HepG2 (cell line): Measurements from ENCODE around the gene PTPN14.

ENCODE experiments used
- MTF1 ChIP-seq: sonication (generic); formaldehyde crosslinking; IDR thresholded peaks from 2 replicates; pipeline ENCODE4 v1.5.0; 2020; ENCODE audit warnings: missing genetic modification reagents
- RXRA ChIP-seq: sonication (generic); formaldehyde crosslinking; IDR thresholded peaks from 2 replicates; pipeline ENCODE4 v1.5.1; 2020; ENCODE audit warnings: missing genetic modification reagents
- TF ChIP-seq, protein P1 (sequence below): sonication (generic); formaldehyde crosslinking; IDR thresholded peaks from 2 replicates; pipeline ENCODE4 v1.5.0; 2020; ENCODE audit warnings: mild to moderate bottlenecking, missing genetic modification reagents, moderate library complexity
- TF ChIP-seq, protein P2 (sequence below): sonication (generic); formaldehyde crosslinking; IDR thresholded peaks from 2 replicates; pipeline ENCODE4 v1.4.0; 2020; ENCODE audit warnings: missing genetic modification reagents
- TF ChIP-seq, protein P3 (sequence below): sonication (generic); formaldehyde crosslinking; IDR thresholded peaks from 2 replicates; pipeline ENCODE4 v1.4.0; 2020; ENCODE audit warnings: missing genetic modification reagents, borderline replicate concordance
- TF ChIP-seq, protein P4 (sequence below): sonication (generic); formaldehyde crosslinking; IDR thresholded peaks from 2 replicates; pipeline ENCODE4 v1.8.0; 2022; ENCODE audit warnings: mild to moderate bottlenecking, missing genetic modification reagents, borderline replicate concordance

DNA sequence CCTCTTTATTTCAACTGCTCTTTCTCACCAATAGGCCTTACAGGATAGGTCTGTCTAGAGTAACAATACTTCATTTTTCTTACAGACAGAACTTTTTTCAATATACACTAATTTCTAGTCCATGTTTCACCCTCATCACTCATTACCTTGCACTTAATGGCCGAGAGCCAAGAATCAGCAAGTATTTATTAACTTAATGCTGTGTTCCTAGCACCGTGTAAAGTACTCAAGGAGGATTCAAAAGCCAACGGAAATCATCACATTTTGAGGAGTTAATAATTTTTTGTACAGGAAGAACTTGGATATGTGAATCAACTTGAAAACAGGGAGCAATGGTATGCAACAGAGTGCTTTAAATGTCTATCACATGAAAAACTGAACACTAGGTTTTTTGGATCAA is 102.0 kb downstream of the PTPN14 start:
- TF ChIP-seq MTF1 (CRISPR knock-in tag) = no peak
- TF ChIP-seq, protein P1, sequence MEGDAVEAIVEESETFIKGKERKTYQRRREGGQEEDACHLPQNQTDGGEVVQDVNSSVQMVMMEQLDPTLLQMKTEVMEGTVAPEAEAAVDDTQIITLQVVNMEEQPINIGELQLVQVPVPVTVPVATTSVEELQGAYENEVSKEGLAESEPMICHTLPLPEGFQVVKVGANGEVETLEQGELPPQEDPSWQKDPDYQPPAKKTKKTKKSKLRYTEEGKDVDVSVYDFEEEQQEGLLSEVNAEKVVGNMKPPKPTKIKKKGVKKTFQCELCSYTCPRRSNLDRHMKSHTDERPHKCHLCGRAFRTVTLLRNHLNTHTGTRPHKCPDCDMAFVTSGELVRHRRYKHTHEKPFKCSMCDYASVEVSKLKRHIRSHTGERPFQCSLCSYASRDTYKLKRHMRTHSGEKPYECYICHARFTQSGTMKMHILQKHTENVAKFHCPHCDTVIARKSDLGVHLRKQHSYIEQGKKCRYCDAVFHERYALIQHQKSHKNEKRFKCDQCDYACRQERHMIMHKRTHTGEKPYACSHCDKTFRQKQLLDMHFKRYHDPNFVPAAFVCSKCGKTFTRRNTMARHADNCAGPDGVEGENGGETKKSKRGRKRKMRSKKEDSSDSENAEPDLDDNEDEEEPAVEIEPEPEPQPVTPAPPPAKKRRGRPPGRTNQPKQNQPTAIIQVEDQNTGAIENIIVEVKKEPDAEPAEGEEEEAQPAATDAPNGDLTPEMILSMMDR (CRISPR knock-in tag) = no peak
- TF ChIP-seq RXRA (CRISPR knock-in tag) = no peak
- TF ChIP-seq, protein P2, sequence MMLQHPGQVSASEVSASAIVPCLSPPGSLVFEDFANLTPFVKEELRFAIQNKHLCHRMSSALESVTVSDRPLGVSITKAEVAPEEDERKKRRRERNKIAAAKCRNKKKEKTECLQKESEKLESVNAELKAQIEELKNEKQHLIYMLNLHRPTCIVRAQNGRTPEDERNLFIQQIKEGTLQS (CRISPR knock-in tag) = no peak
- TF ChIP-seq, protein P3, sequence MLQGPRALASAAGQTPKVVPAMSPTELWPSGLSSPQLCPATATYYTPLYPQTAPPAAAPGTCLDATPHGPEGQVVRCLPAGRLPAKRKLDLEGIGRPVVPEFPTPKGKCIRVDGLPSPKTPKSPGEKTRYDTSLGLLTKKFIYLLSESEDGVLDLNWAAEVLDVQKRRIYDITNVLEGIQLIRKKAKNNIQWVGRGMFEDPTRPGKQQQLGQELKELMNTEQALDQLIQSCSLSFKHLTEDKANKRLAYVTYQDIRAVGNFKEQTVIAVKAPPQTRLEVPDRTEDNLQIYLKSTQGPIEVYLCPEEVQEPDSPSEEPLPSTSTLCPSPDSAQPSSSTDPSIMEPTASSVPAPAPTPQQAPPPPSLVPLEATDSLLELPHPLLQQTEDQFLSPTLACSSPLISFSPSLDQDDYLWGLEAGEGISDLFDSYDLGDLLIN (CRISPR knock-in tag) = no peak
- TF ChIP-seq, protein P4, sequence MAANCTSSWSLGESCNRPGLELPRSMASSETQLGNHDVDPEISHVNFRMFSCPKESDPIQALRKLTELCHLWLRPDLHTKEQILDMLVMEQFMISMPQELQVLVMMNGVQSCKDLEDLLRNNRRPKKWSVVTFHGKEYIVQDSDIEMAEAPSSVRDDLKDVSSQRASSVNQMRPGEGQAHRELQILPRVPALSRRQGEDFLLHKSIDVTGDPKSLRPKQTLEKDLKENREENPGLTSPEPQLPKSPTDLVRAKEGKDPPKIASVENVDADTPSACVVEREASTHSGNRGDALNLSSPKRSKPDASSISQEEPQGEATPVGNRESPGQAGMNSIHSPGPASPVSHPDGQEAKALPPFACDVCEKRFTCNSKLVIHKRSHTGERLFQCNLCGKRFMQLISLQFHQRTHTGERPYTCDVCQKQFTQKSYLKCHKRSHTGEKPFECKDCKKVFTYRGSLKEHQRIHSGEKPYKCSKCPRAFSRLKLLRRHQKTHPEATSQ (CRISPR knock-in tag) = no peak
